K562 (cell line): ENCODE data around the gene RIPOR1. TPM values are rescaled to one million over a fixed set of nuclear protein-coding genes. Genes with fewer than 3 reads are reported as not detected.

Source experiments
- ATAC-seq: fragments of 200-7000 bp; cut with Tn5 transposase; 3 replicates; pipeline ENCODE4 v1.9.1; 2020; ENCODE audit warnings: moderate library complexity
- BruUV-seq: library from RNA; stranded (reverse); fragments of 400-500 nt; replicated peaks from 2 replicates; lab custom pipeline; 2021; lab: Mats Ljungman, UMichigan
- CTCF ChIA-PET: fragments of 300-600 bp; formaldehyde crosslinking; extraction: SDS; loops from one replicate; lab custom pipeline; 2021; ENCODE audit warnings: low intra/inter-chr PET ratio; lab: Yijun Ruan, JAX
- POLR2A ChIA-PET: fragments of 300-600, 350-650 bp; sonication (Branson Sonifier 250); formaldehyde crosslinking; extraction: SDS; loops from one replicate; lab custom pipeline; 2021; ENCODE audit warnings: antibody characterized with exemption, inconsistent platforms; lab: Yijun Ruan, JAX
- DNase-seq, 4 experiments: peaks; one replicate each; pipeline versions ENCODE4 v3.0.0 to v3.0.0-alpha.2; 2011 to 2018; ENCODE audit warnings: low spot score in 3 of 4, mixed read lengths in 3 of 4; ENCODE audit errors: extremely low read depth in 1 of 4
- FAIRE-seq: peaks from 2 replicates; lab custom pipeline; 2011; peaks lifted over from hg19 to GRCh38; lab: Jason Lieb, UNC
- H2AFZ ChIP-seq: 2 replicates; pipeline ENCODE4 v1.6.0; 2011; ENCODE audit warnings: low read depth, low read length, control low read depth, inconsistent platforms
- H3K27ac ChIP-seq: fragments of 200-600 bp; 3 replicates; pipeline ENCODE4 v1.8.0; 2011; ENCODE audit warnings: low read depth, mild to moderate bottlenecking, control low read depth, inconsistent platforms, low read length, moderate library complexity, mixed read lengths; ENCODE audit errors: extremely low read depth
- H3K27me3 ChIP-seq, 2 experiments: fragments of 300-600 bp in 1 of 2; 2 replicates in 1 of 2; 3 replicates in 1 of 2; pipeline versions ENCODE4 v1.6.0 to v1.8.0; 2011; ENCODE audit warnings: inconsistent platforms in 2 of 2, low read length in 2 of 2, mild to moderate bottlenecking in 1 of 2, mixed read lengths in 1 of 2, moderate library complexity in 1 of 2; ENCODE audit not compliant: control insufficient read depth in 2 of 2, insufficient read depth in 2 of 2
- H3K36me3 ChIP-seq: fragments of 300-600 bp; 3 replicates; pipeline ENCODE4 v1.8.0; 2011; ENCODE audit warnings: mild to moderate bottlenecking, low read length, inconsistent platforms; ENCODE audit not compliant: control insufficient read depth, insufficient read depth
- H3K4me1 ChIP-seq, 2 experiments: fragments of 200-600 bp in 1 of 2; replicated peaks in 1 of 2; 2 replicates in 1 of 2; 3 replicates in 1 of 2; pipeline versions ENCODE4 v1.5.1 to v1.8.0; 2011; ENCODE audit warnings: inconsistent platforms in 2 of 2, low read length in 2 of 2, mild to moderate bottlenecking in 1 of 2, mixed read lengths in 1 of 2, moderate library complexity in 1 of 2; ENCODE audit not compliant: control insufficient read depth in 2 of 2, insufficient read depth in 2 of 2
- H3K4me2 ChIP-seq: 2 replicates; pipeline ENCODE4 v1.6.1; 2011; ENCODE audit warnings: low read length, control low read depth, inconsistent platforms, mixed read lengths; ENCODE audit not compliant: insufficient read depth
- H3K4me3 ChIP-seq: fragments of 200-600 bp; sonication (generic), shearing (Covaris generic); 2 replicates; pipeline ENCODE4 v1.5.1; 2016; ENCODE audit warnings: control low read depth, inconsistent platforms
- H3K79me2 ChIP-seq: fragments of 200-600 bp; 3 replicates; pipeline ENCODE4 v1.8.0; 2011; ENCODE audit warnings: low read length, inconsistent platforms; ENCODE audit not compliant: control insufficient read depth, insufficient read depth
- H3K9ac ChIP-seq, 2 experiments: 2 replicates each; pipeline versions ENCODE4 v1.6.0 to v1.6.1; 2011; ENCODE audit warnings: low read depth in 2 of 2, low read length in 2 of 2, control low read depth in 1 of 2, inconsistent platforms in 1 of 2, mild to moderate bottlenecking in 1 of 2, mixed read lengths in 1 of 2; ENCODE audit not compliant: insufficient read depth in 1 of 2
- H3K9me1 ChIP-seq: one replicate; pipeline ENCODE4 v1.6.0; 2011; ENCODE audit warnings: inconsistent platforms, mild to moderate bottlenecking, low read length, moderate library complexity; ENCODE audit not compliant: control insufficient read depth, insufficient read depth
- H3K9me3 ChIP-seq: replicated peaks from 2 replicates; pipeline ENCODE4 v1.5.1; 2011; ENCODE audit warnings: low read depth, low read length, inconsistent platforms; ENCODE audit not compliant: control insufficient read depth, insufficient read depth
- H4K20me1 ChIP-seq: replicated peaks from 2 replicates; pipeline ENCODE4 v1.6.1; 2011; ENCODE audit warnings: low read length, inconsistent platforms, mixed read lengths; ENCODE audit not compliant: control insufficient read depth, insufficient read depth
- BRF2 ChIP-seq: IDR thresholded peaks from 3 replicates; pipeline ENCODE4 v1.6.1; 2011; ENCODE audit warnings: borderline replicate concordance, mild to moderate bottlenecking; ENCODE audit not compliant: insufficient read length, insufficient read depth
- ETV1 ChIP-seq: fragments of 450-650 bp; conservative IDR thresholded peaks from 2 replicates; pipeline ENCODE4 v1.6.1; 2016; ENCODE audit warnings: missing genetic modification characterization, control low read depth, low read depth, missing compliant biosample characterization
- FOSL1 ChIP-seq: fragments of 200-800 bp; sonication (Bioruptor generic); conservative IDR thresholded peaks from 2 replicates; pipeline ENCODE4 v1.6.1; 2016; ENCODE audit warnings: missing genetic modification characterization, missing compliant biosample characterization
- GABPA ChIP-seq: fragments of 200-800 bp; sonication (Bioruptor generic); conservative IDR thresholded peaks from 2 replicates; pipeline ENCODE4 v1.6.1; 2016; ENCODE audit warnings: low read depth, missing genetic modification characterization, missing compliant biosample characterization
- HNRNPH1 ChIP-seq: fragments of 200-400 bp; formaldehyde crosslinking; optimal IDR thresholded peaks from 2 replicates; pipeline ENCODE3; 2017; ENCODE audit warnings: low read depth, mild to moderate bottlenecking, low read length, moderate library complexity
- HOXB6 ChIP-seq: fragments of 250-450 bp; sonication (Bioruptor Pico); IDR thresholded peaks from 2 replicates; pipeline ENCODE4 v1.5.1; 2022; ENCODE audit warnings: mild to moderate bottlenecking, borderline replicate concordance
- LARP7 ChIP-seq: fragments of 450-650 bp; IDR thresholded peaks from 2 replicates; pipeline ENCODE4 v1.6.1; 2016
- MCM5 ChIP-seq: fragments of 450-650 bp; IDR thresholded peaks from 2 replicates; pipeline ENCODE4 v1.6.1; 2016; ENCODE audit warnings: low read depth
- MLX ChIP-seq, 2 experiments: fragments of 450-650 bp in 1 of 2; sonication (generic) in 1 of 2; formaldehyde crosslinking; conservative IDR thresholded peaks; 2 replicates each; pipeline versions ENCODE4 v1.4.0 to v1.8.1; 2020 to 2022; ENCODE audit warnings: mild to moderate bottlenecking in 1 of 2, missing genetic modification reagents in 1 of 2
- MTA2 ChIP-seq: fragments of 450-650 bp; IDR thresholded peaks from 2 replicates; pipeline ENCODE4 v1.6.1; 2016; ENCODE audit warnings: low read depth
- MTF1 ChIP-seq: fragments of 250-450 bp; sonication (Bioruptor Pico); IDR thresholded peaks from 2 replicates; pipeline ENCODE4 v1.9.0; 2021; ENCODE audit warnings: moderate library complexity, mild to moderate bottlenecking, inconsistent platforms, borderline replicate concordance
- RCOR1 ChIP-seq, 2 experiments: IDR thresholded peaks; 2 replicates each; pipeline ENCODE4 v1.6.1; 2012; ENCODE audit warnings: low read depth in 2 of 2, low read length in 2 of 2, borderline replicate concordance in 1 of 2, improper control_type of control experiment in 1 of 2
- RFX1 ChIP-seq: fragments of 450-650 bp; IDR thresholded peaks from 2 replicates; pipeline ENCODE4 v1.6.1; 2016; ENCODE audit warnings: mild to moderate bottlenecking, moderate library complexity
- TAF7 ChIP-seq: fragments of 450-650 bp; IDR thresholded peaks from 2 replicates; pipeline ENCODE4 v1.6.1; 2016; ENCODE audit warnings: missing genetic modification characterization, missing compliant biosample characterization
- TFAP4 ChIP-seq: sonication (generic); formaldehyde crosslinking; IDR thresholded peaks from 2 replicates; pipeline ENCODE4 v1.8.0; 2022; ENCODE audit warnings: missing genetic modification reagents, mild to moderate bottlenecking, moderate library complexity, borderline replicate concordance
- ZNF24 ChIP-seq: fragments of 450-650 bp; IDR thresholded peaks from 2 replicates; pipeline ENCODE4 v1.6.1; 2016
- ZNF444 ChIP-seq: fragments of 250-450 bp; sonication (Bioruptor Pico); IDR thresholded peaks from 2 replicates; pipeline ENCODE4 v1.4.0; 2020; ENCODE audit warnings: mild to moderate bottlenecking, moderate library complexity
- WGBS: fragments of 100-300 bp; shearing (Covaris generic); methylation state at CpG from one replicate; pipeline ENCODE4 v1.1.6; 2016; ENCODE audit warnings: low coverage, mixed read lengths; ENCODE audit not compliant: insufficient coverage; ENCODE audit errors: missing lambda C conversion rate; 5-methylcytosine and 5-hydroxymethylcytosine counted together
- in situ Hi-C: fragments of 300-500 bp; cut with MboI; formaldehyde crosslinking; loops from 4 replicates; pipeline ENCODE4 v1.15.0; 2018; ENCODE audit warnings: inconsistent platforms, mixed read lengths
- intact Hi-C: fragments of 100-400 bp; cut with micrococcal nuclease; formaldehyde crosslinking; loops from 2 replicates; pipeline ENCODE4 v1.14.2; 2022
- polyA plus RNA-seq, 8 experiments: library from polyadenylated mRNA; depleted of rRNA in 4 of 8; stranded (reverse) in 5 of 8; unstranded in 3 of 8; fragments of >200 nt; fragmentation: Nextera tagmentation in 2 of 8; fragmentation: Illumina TruSeq in 1 of 8; extraction: Ambion mirVana in 2 of 8; extraction: Trizol in 1 of 8; gene quantifications; 2 replicates each; pipeline versions ENCODE4 v1.2.1 to v1.2.3, GENCODE V29; 2011 to 2014; ENCODE audit warnings: inconsistent platforms in 1 of 8, missing spikeins in 1 of 8
- total RNA-seq, 7 experiments: library from RNA; depleted of rRNA in 6 of 7; stranded (reverse); fragments of >200 nt in 6 of 7; fragmentation: Illumina TruSeq in 2 of 7; extraction: Trizol in 2 of 7; gene quantifications; 2 replicates each; pipeline versions ENCODE4 v1.2.1 to v1.2.3, GENCODE V29; 2011 to 2021; ENCODE audit warnings: low replicate concordance in 1 of 7

RIPOR1 gene
- total and polyA plus RNA-seq, 9 of the 15 experiments (the other 6 are each of a cell fraction or from before 2014, with no cell fraction given), result 0.36 to 31.1 (median 3.0) TPM

GRCh38 chr16:67480833-67481560, 47.6 kb upstream of the RIPOR1 start, which contains the start of gene ATP6V0D1:
ATP6V0D1 (minus strand) TSS chr16:67481157; CDS start chr16:67481086, 71 bp downstream.
- FAIRE-seq (peak; percentile 94), DNase-seq (peak; percentile 96 to 99 (median 97)), ATAC-seq (peak; percentile 93)
- H4K20me1 ChIP-seq, result no peaks in the 10 kb centered on the region
- H3K9me1 ChIP-seq, result no peaks in the 10 kb centered on the region
- H3K4me1 ChIP-seq, result peaks cover 22 to 31% of the 10 kb centered on the region in 2 experiments
- H3K36me3 ChIP-seq, result peaks cover 17% of the 10 kb centered on the region; the same call in 2 of the 3 replicates
- POLR2A ChIA-PET, result interaction anchor here (0.5 to 2.0 kb wide), 8 partner anchors 9 to 738 kb away, joined by 3 to 7 read pairs (median 4); no protein-coding TSS in a partner anchor
- no peaks in the 10 kb centered on the region for H3K27me3 ChIP-seq
- peak within 1 kb of the TSS; percentile 91 to 96 for H3K9ac ChIP-seq
- H3K4me3 ChIP-seq, result peak within 1 kb of the TSS; percentile 80
- intact Hi-C loops (loop anchor here (1.0 kb wide), 1 partner anchor 33 kb away; no protein-coding TSS in a partner anchor), in situ Hi-C loops (no loop called here)
- CTCF ChIA-PET, result interaction anchor here (0.5 to 1.6 kb wide), 4 partner anchors 17 to 559 kb away, joined by 3 to 12 read pairs (median 3); no protein-coding TSS in a partner anchor
- under 1% methylated on average over 53 of the region's 57 CpGs for WGBS
- H3K79me2 ChIP-seq, result peaks cover 59% of the 10 kb centered on the region
- peak within 1 kb of the TSS; percentile 99 for H3K4me2 ChIP-seq
- peak within 1 kb of the TSS; percentile 95 for H2AFZ ChIP-seq
- peak within 1 kb of the TSS; percentile 91 for H3K27ac ChIP-seq
- no peaks in the 10 kb centered on the region for H3K9me3 ChIP-seq
- no TSS peak for BruUV-seq
- TF ChIP-seq HOXB6 (CRISPR knock-in tag) (no peak), ZNF24 (no peak), MTA2 (no peak), TFAP4 (CRISPR knock-in tag) (peak; percentile 100), GABPA (tag) (peak; percentile 87), ETV1 (peak; percentile 65), ZNF444 (CRISPR knock-in tag) (0 out of 2 replicates have a peak, but pooled peaks have one; percentile 76), RFX1 (no peak), MTF1 (CRISPR knock-in tag) (no peak), MLX (CRISPR knock-in tag; conservative IDR thresholded peaks at IDR 0.05) (no peak), HNRNPH1 (no peak), MCM5 (no peak), FOSL1 (tag) (peak; percentile 48), TAF7 (tag) (0 out of 2 replicates have a peak, but pooled peaks have one; percentile 27), BRF2 (no peak), RCOR1 (IDR thresholded peaks at IDR 0.05; ENCODE audit: borderline replicate concordance in 1 of 2, low read depth in 2 of 2, low read length in 2 of 2) (peak; percentile 26 to 85; a peak in 3 of 4 replicates), LARP7 (no peak)
